SH-SY5Y (cell line): Measurements from ENCODE around the gene SART1.

Experiments
- GATA2 ChIP-seq: IDR thresholded peaks from 2 replicates; pipeline ENCODE4 v1.6.1; 2011; ENCODE audit warnings: mild to moderate bottlenecking, low read depth, low read length
- GATA3 ChIP-seq: IDR thresholded peaks from 2 replicates; pipeline ENCODE4 v1.6.1; 2011; ENCODE audit warnings: low read depth, mild to moderate bottlenecking, low read length, moderate library complexity

GRCh38 chr11:65983589-65983987, 22.1 kb downstream of the SART1 start:
- TF ChIP-seq GATA2: no peak
- no peak for TF ChIP-seq GATA3
